ENCODE data around the gene SQSTM1.

GRCh38 chr5:179771311-179771895 is 49.3 kb upstream of the SQSTM1 start:
- TF ChIP-seq CTCF (IDR thresholded peaks at IDR 0.05) = no peak
- no peak for TF ChIP-seq SOX15 (CRISPR knock-in tag; IDR thresholded peaks at IDR 0.05)
- TF ChIP-seq FOXJ3 (CRISPR knock-in tag; IDR thresholded peaks at IDR 0.05; ENCODE audit: borderline replicate concordance) = no peak
- TF ChIP-seq E2F1 (CRISPR knock-in tag; IDR thresholded peaks at IDR 0.05) = no peak
- no peak for TF ChIP-seq PREB (CRISPR knock-in tag; IDR thresholded peaks at IDR 0.05; ENCODE audit: borderline replicate concordance)
- no peak for TF ChIP-seq KAT7 (CRISPR knock-in tag; IDR thresholded peaks at IDR 0.05; ENCODE audit: borderline replicate concordance)
- TF ChIP-seq ZMAT4 (CRISPR knock-in tag; IDR thresholded peaks at IDR 0.05) = no peak
- no peak for TF ChIP-seq CREB1 (CRISPR knock-in tag; IDR thresholded peaks at IDR 0.05)
- TF ChIP-seq ZNF416 (CRISPR knock-in tag; IDR thresholded peaks at IDR 0.05) = no peak
- no peak for TF ChIP-seq ZNF396 (CRISPR knock-in tag; IDR thresholded peaks at IDR 0.05; ENCODE audit: borderline replicate concordance)
- TF ChIP-seq USF1 (CRISPR knock-in tag; IDR thresholded peaks at IDR 0.05) = no peak
- TF ChIP-seq IRF2 (CRISPR knock-in tag; IDR thresholded peaks at IDR 0.05; ENCODE audit: borderline replicate concordance, low read depth) = no peak
- TF ChIP-seq ATF1 (CRISPR knock-in tag; IDR thresholded peaks at IDR 0.05) = no peak
- TF ChIP-seq MLX (CRISPR knock-in tag; IDR thresholded peaks at IDR 0.05) = no peak

Data from WTC11 (cell line).